GM21447 (cell line): ENCODE data around the gene MED23.
"Not testable (repeated sequence)": the region's sequence is repeated elsewhere in the genome, so short reads cannot be mapped to it uniquely, and the experiment has no call there.

Experiments used
- ATAC-seq: cut with Tn5 transposase; IDR thresholded peaks from one replicate; pipeline ENCODE4 v1.9.1; 2021; ENCODE audit not compliant: unreplicated experiment

Gene MED23

DNA sequence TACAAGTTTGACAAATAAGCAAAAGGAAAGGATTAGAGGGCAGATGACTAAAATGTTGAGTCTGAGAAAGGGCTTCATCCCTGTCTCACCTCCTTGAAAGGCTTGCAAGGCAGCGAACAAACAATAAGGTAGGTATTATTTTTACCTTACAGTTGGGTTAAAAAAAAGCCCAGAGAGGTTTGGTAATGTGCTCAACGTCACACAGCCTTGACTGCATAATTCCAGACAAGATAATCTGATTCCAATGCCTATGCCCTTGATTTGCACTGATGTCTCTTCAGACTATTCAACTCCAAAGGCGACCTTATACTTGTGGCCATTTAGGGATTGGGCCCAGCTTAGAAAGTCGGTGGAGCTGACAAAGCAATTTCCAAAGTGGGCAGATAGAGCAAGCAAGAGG, 53.4 kb downstream of the MED23 start:
- no peak for ATAC-seq

DNA sequence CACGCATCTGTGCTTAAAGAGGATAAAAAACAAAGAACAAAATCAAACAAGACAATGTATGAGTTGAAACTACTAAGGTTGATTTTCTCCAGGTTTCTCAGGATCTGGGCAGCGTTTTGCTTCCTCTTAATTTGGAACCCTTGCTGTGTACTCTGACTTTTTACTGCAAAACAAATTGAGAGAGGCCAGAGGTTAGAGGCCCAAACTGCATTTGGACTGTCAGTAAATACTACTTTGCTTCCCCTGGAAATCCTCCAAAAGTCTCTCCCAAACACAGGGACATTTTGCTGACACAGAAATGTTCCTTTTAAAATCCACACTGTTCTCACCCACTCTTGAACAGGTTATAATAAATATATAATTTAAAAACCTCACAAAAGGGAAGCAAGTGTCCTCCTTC, 53.9 kb downstream of the MED23 start:
- ATAC-seq: no peak

DNA sequence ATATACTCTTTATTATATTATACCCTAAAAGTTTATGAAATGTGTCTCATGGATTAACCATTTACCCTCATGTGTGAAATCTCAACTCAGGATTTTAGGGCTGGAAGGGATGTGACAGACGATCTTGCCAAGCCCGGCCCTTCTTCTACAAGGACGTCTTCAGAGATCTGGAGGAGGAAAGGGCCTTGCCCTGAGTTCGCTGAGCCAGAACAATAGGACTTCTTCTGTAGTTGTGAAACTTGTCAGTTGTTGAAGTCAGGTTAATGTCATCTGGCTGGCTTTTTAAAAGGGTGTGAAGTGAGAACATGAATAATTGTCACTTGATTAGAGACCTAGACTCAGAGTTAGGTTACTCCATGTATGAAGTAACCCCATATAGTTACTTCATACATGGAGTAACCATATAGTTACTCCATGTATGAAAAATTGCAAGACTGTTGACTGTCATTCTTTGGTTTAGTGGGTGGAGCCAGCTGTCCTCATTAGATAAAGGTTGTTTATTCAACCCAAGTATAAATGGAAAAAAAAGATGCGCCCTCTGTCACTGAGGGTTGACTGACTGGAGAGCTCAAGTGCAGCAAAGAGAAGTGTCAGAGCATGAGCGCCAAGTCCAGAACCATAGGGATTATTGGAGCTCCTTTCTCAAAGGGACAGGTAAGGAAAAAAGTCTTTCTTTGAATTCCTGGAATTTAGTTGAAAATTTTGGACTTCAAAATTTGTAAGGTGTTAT, 55.2 kb downstream of the MED23 start, which contains the start of gene ARG1:
Gene ARG1, plus strand, starts transcription at position 541 of the 730 bp plus-strand sequence. Its CDS starts 57 bp downstream, at position 598.
- ATAC-seq: no peak

DNA sequence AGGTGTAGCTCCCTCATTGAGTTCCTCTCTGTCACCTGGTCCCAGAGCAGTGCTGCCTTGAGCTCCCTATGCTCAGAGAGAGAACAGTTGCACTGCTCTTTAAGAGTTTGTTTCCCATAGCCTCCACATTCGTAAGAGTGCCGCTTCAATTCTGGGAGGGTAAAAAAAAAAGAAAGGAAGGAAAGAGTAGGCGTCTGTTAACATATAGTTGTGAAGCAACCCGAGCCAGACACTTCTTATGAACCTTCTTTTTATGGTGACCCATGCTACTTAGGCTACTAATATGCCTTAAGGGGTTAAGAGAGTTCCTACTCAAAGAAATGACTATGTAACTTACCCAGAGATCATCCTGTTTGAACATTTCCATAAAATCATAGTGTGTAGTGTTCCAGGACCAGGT, 59.3 kb downstream of the MED23 start:
- no peak for ATAC-seq

DNA sequence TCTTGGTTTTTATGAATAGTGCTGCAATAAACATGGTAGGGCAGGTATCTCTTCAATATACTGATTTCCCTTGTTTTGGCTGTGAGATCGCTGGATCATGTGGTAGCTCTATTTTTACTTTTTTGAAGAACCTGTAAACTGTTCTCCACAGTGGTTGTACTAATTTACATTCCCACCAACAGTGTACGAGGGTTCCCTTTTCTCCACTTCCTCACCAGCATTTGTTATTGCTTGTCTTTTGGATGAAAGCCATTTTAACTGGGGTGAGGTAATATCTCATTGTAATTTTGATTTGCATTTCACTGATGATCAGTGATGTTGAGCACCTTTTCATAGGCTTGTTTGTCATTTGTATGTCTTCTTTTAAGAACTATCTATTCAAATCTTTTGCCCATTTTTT, 63.0 kb downstream of the MED23 start:
- no peak for ATAC-seq

DNA sequence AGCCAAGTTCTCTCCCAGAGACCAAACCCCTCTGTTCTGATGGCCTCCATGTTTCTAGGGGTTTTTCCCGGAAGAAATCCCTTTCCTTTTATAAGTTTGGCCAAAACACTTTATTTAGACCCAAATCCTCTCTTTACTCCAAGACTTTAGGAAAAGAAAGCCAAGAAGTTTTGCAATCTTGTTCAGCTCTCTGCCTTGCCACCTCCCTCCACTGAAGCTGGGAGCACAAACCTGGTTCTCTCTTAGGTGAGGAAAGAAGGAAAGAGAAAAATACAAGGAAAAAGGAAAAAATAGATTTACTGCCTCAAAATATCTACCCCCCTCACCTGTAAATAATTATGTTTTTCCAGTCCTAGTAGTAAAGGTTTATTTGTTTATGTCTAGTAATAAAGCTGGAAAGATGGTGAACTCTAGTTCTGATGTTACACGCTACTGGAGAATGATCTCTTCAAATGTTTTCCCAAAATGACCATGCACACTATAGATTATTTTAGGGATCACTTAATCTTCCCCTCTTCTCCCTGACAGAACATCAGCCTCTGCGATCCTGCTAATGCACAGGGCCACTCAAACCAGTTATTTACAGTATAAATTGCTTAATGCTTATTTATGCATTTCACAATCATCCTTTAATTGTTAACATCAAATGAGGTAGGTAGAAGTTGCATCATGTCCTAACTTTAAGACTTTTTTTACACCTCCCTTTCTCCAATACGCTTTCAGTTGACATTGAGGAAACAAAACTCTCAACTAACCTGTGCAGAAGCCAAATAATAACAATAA, 65.9 kb downstream of the MED23 start:
- no peak for ATAC-seq

DNA sequence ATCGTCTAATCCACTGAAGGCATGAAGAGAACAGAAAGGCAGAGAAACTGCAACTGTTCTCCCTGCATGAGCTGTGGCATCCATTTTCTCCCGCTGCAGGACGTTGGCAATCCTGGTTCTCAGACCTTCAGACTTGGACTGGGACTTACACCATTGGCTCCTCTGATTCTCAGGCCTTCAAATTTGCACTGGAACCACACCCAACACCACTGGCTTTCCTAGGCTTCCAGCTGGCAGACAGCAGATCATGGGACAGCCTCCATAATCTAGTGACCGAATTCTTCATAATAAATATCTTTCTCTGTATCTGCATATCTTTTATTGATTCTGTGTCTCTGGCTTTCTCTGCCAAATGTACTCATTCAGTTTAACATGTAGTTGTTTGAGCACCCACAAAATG, 69.1 kb downstream of the MED23 start:
- no peak for ATAC-seq

DNA sequence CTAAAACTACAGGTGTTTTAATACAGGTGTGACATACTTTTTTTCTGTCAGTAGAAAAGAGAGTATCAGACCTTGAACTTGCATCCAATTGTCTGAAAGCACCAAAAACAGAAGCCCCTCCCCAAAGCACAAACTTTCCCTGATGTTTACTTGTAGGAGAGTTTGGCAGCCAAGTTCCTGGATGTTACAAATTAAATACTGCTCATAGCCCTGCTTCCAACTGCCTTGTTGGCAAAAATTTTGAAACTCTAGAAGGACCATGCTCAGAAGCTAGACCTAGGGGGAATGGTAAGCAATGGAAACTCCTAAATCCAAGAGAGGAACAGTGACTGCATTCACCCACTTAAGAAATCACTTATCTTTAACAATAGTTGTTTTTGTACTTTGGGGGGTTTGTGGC, 72.0 kb downstream of the MED23 start:
- no peak for ATAC-seq

DNA sequence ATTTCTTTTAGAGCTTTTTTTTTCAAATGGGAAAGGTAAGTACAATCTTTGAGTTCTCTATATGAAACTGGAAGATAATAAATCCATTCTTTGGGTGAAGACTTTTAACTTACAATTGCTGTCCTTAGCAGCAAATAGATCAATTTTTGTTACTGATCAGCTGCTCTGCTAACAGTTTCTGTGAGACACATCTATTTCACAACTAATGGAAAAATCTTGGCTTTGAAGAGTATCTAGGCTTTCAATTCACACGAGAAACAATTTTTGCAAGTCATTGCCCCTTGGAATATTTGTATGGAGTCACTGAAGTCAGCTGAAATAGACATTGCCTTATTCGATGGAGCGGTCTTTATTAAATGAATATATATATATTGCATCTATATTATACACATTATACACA, 75.5 kb downstream of the MED23 start:
- ATAC-seq: no peak

DNA sequence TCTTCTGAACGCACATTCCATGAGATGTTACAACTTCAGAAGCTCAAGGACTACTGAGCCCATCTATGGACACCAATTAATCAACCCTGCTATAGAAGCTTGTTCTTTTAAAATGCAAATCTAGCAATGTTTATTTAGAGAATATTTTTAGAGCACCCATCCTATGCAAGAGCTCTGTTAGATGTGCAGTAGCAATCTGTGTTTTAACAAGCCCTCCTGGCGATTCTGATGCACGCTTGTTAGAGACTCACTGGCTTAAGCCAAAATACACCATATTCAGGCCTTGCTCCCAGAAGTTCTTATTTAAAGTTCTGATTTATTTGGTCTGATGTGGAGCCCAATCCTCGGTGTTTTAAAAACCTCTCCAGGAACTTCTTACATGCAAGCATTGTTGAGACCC, 76.1 kb downstream of the MED23 start:
- ATAC-seq: no peak

DNA sequence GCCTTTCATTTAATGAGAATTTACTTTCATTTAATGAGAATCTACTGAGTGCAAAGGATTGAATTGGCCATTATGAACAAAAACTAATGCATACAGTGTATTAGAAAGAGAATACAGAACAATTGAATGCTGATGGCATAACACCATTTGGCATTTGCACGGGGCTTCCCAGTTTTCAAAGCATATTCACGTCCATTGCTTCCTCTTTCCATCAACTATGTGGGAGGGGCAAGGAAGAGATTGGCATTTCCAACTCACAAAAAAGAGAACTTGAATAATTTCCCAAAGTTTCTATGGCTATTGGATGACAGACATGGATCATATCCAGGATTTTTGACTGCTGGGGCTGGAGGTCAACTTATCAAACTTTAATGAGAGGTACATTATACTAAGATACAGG, 78.2 kb downstream of the MED23 start:
- no peak for ATAC-seq

DNA sequence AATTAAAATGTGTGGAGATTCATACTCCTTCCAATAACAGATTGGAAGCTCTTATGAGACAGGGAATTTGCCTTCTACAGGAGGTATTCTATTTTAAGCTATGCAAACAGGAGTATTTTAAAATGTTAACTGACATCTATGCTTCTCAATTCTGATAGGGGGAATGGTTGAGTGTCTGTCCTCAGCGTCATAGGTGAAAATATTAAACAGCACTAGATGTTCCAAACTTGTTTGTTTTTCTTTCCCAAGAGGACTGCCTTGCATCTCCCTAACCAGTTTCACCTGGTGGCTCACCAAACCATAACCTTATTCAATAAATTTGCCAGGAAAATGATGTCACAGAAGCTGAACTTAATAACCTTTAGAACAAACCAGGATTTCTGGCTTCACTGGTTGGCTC, 79.6 kb downstream of the MED23 start:
- no peak for ATAC-seq

DNA sequence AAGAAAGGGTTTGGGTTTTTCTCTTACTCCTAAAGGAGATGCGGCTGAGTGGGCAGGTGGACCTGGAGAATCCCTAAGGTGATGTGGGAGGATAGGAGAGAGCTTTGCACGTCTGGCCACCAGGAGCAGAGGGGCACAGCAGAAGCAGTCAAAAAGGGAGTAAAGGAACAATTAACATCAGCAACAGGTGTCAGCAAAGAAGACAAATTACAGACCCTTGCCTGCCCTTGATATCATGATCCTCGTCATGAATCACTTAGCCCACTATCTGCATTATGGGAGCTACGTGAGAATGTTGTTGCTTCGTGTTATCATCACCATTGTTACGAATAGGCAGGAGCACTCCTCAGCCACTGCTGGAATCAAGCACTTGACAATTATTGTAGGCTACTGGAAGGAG, 80.6 kb downstream of the MED23 start:
- ATAC-seq: no peak

DNA sequence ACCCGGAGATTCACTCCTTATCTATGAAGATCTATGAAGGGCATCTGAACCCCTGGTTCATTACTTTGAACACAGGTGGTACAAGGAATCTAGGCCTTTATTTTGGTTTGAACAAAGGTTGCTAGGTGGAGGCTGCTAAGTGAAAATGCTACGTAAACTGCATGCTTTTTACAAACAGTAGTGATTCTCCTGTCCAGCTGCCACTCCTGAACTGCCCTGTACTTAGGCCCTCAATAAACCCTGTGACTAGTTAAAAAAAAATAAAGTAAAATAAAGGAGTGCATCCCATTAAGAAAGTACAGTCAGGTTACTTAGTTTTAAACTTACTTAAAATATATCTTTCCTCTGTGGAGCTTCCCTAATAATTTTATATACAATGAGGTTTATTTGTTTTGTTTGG, 82.7 kb downstream of the MED23 start:
- ATAC-seq: no peak

DNA sequence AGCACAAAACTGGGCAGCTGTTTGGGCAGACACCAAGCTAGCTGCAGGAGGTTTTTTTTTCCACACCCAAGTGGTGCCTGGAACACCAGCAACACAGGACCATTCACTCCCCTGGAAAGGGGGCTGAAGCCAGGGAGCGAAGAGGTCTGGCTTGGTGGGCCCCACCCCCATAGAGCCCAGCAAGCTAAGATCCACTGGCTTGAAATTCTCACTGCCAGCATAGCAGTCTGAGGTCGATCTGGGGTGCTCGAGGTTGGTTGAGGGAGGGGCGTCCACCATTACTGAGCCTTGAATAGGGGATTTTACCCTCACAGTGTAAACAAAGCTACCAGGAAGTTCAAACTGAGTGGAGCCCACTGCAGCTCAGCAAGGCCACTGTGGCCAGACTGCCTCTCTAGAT, 89.4 kb downstream of the MED23 start:
- ATAC-seq: not testable (repeated sequence)

DNA sequence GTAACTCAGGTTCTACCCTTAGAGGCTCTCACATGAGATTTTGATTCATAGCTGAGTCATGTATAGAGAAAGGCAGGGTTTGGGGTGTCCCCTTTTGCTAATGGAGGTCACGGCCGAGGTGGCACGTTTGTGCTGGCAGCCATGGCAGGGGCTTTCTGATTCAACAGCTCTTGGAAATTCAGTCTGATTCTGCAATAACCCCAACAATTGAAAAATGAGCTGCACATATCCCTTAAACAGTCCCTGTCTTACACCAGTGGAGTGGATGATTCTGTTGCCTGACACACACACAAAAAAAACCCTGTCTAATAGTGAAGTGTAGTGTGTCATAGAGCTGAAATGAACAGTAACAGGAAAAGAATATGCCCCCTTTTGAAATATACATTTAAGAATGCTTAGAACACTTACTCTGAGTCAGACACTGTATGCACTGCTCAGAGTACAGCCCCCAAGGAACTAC, 95.4 kb downstream of the MED23 start:
- peak; percentile 87 for ATAC-seq

DNA sequence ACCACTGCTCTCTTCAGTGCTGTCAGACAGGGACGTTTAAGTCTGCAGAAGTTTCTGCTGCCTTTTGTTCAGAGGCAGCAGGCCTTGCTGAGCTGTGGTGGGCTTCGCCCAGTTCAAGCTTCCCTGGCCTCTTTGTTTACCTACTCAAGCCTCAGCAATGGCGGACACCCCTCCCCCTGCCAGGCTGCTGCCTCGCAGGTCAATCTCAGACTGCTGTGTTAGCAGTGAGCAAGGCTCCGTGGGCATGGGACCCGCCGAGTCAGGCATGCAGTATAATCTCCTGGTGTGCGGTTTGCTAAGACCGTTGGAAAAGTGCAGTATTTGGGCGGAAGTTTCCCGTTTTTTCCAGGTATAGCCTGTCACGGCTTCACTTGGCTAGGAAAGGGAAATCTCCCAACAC, 96.4 kb downstream of the MED23 start:
- ATAC-seq: not testable (repeated sequence)

DNA sequence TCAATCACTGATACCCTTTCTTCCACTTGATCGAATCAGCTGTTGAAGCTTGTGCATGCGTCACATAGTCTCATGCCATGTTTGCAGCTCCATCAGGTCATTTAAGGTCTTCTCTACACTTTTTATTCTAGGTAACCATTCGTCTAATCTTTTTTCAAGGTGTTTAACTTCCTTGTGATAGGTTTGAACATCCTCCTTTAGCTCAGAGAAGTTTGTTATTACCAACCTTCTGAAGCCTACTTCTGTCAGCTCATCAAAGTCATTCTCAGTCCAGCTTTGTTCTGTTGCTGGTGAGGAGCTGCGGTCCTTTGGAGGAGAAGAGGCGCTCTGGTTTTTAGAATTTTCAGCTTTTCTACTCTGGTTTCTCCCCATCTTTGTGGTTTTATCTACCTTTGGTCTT, 97.1 kb downstream of the MED23 start:
- not testable (repeated sequence) for ATAC-seq

DNA sequence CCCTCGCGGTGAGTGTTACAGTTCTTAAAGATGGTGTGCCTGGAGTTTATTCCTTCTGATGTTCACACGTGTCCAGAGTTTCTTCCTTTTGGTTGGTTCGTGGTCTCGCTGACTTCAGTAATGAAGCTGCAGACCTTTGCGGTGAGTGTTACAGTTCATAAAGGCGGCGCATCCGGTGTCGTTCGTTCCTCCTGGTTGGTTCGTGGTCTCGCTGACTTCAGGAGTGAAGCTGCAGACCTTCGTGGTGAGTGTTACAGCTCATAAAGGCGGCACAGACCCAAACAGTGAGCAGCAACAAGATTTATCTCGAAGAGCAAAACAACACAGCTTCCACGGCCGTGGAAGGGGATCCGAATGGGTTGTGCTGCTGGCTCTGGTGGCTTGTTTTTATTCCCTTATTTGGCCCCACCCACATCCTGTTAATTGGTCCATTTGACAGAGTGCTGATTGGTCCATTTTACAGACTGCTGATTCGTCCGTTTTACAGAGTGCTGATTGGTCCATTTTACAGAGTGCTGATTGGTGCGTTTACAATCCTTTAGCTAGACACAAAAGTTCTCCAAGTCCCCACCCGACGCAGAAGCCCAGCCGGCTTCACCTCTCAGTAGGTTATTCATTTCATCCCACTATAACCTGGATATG, 103.2 kb downstream of the MED23 start:
- ATAC-seq: no peak

DNA sequence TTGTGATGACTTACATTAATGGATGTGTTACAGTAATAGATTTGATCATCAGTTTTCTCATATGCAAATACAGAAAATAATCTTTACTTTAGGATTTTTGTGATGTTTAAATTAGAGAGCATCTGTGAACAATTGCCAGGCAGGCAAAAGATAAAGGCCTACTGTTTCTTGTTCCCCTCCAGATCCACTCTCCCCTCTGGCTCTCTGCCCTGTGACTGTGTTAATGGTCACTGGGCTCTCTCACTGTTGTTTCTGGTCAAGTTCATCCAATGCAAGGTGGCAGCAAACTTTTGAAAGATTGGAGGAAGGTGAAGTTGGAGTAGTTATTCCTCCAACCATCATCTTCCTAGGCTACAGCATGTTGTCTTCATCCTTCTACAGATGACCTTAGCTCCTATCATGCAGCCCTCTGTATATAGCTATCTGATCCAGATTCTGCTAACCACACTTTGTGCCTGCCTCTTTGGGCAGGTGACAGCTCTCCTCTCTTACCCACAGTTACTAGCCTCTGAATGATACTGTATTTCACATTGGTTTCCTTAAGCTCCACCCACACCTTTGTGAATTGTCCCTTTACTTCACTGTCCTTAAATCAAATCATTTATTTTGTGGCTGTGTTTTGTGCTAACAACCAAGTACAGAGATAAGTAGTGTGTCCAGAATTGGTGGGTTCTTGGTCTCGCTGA, 103.9 kb downstream of the MED23 start:
- ATAC-seq: no peak
